Smooth muscle cell (in vitro differentiated cells): ENCODE results near the gene HEATR5B. TPM values are rescaled to one million over a fixed set of nuclear protein-coding genes. Genes with fewer than 3 reads are reported as not detected.

Experiments used
- DNase-seq: peaks from one replicate; lab custom pipeline; 2025; ENCODE audit not compliant: unreplicated experiment; lab: John Stamatoyannopoulos, UW
- H2AFZ ChIP-seq: fragments of 200-600 bp; sonication (generic); 2 replicates; pipeline ENCODE4 v1.6.0; 2016; ENCODE audit warnings: antibody characterized with exemption, low read depth, mild to moderate bottlenecking
- H3F3A ChIP-seq: fragments of 200-600 bp; sonication (generic); 2 replicates; pipeline ENCODE4 v1.6.0; 2017; ENCODE audit warnings: antibody characterized with exemption, low read depth
- H3K27ac ChIP-seq: fragments of 200-600 bp; sonication (generic); 2 replicates; pipeline ENCODE4 v1.5.1; 2016; ENCODE audit warnings: low read depth, mild to moderate bottlenecking
- H3K27me3 ChIP-seq: fragments of 200-600 bp; sonication (generic); 2 replicates; pipeline ENCODE4 v1.6.1; 2016; ENCODE audit warnings: low read depth, mild to moderate bottlenecking
- H3K36me3 ChIP-seq: fragments of 200-600 bp; sonication (generic); 2 replicates; pipeline ENCODE4 v1.5.1; 2016; ENCODE audit warnings: low read depth
- H3K4me1 ChIP-seq: fragments of 200-600 bp; sonication (generic); 2 replicates; pipeline ENCODE4 v1.5.1; 2016; ENCODE audit warnings: low read depth
- H3K4me2 ChIP-seq: fragments of 200-600 bp; sonication (generic); 2 replicates; pipeline ENCODE4 v1.6.0; 2016; ENCODE audit warnings: mild to moderate bottlenecking
- H3K4me3 ChIP-seq: fragments of 200-600 bp; sonication (generic); 2 replicates; pipeline ENCODE4 v1.5.1; 2016; ENCODE audit warnings: mild to moderate bottlenecking
- H3K79me2 ChIP-seq: fragments of 200-600 bp; sonication (generic); 2 replicates; pipeline ENCODE4 v1.6.0; 2016; ENCODE audit warnings: low read depth, mild to moderate bottlenecking
- H3K9ac ChIP-seq: fragments of 200-600 bp; sonication (generic); 2 replicates; pipeline ENCODE4 v1.6.0; 2016; ENCODE audit warnings: low read depth
- H3K9me3 ChIP-seq: fragments of 200-600 bp; sonication (generic); replicated peaks from 2 replicates; pipeline ENCODE4 v1.5.1; 2016; ENCODE audit warnings: low read depth
- H4K20me1 ChIP-seq: fragments of 200-600 bp; sonication (generic); 2 replicates; pipeline ENCODE4 v1.6.0; 2016; ENCODE audit warnings: low read depth
- CTCF ChIP-seq: fragments of 200-600 bp; sonication (generic); IDR thresholded peaks from 2 replicates; pipeline ENCODE4 v1.5.1; 2017; ENCODE audit warnings: borderline replicate concordance, mild to moderate bottlenecking, antibody characterized with exemption; ENCODE audit not compliant: insufficient read depth, poor library complexity, severe bottlenecking
- WGBS: methylation state at CpG from one replicate; pipeline ENCODE4 v1.1.7; 2016; ENCODE audit warnings: low lambda C conversion rate; 5-methylcytosine and 5-hydroxymethylcytosine counted together
- polyA plus RNA-seq: library from polyadenylated mRNA; unstranded; fragments of >200 nt; fragmentation: Nextera tagmentation; extraction: Ambion mirVana; gene quantifications from 2 replicates; pipeline ENCODE4 v1.2.1, GENCODE V29; 2016
- total RNA-seq: library from RNA; depleted of rRNA; stranded (reverse); fragments of >200 nt; gene quantifications from 2 replicates; pipeline ENCODE4 v1.2.3, GENCODE V29; 2014

The HEATR5B gene
- total and polyA plus RNA-seq, 2 experiments from 2014 or later, result 4.4 to 14.7 TPM

- H3K4me2 ChIP-seq, result peak overlapping the region; percentile 88
- peak overlapping the region; percentile 53 for H3K9ac ChIP-seq
- H3F3A ChIP-seq, result no peaks in the 10 kb centered on the region
- 29% methylated on average over 15 of the region's 15 CpGs for WGBS
- DNase-seq, result no peak
- no peaks in the 10 kb centered on the region for H3K9me3 ChIP-seq
- H3K36me3 ChIP-seq, result no peaks in the 10 kb centered on the region
- H3K79me2 ChIP-seq, result peaks cover 32% of the 10 kb centered on the region
- H4K20me1 ChIP-seq, result peaks cover 14% of the 10 kb centered on the region
- H3K4me1 ChIP-seq, result peaks cover 17% of the 10 kb centered on the region
- peak overlapping the region; percentile 99 for H3K4me3 ChIP-seq
- H3K27ac ChIP-seq, result peak overlapping the region; percentile 41
- no peaks in the 10 kb centered on the region for H3K27me3 ChIP-seq
- TF ChIP-seq CTCF, result no peak
- peak overlapping the region; percentile 71 for H2AFZ ChIP-seq
Observed at GRCh38 chr2:36967236-36967876, 116.8 kb downstream of the HEATR5B start.

GRCh38 chr2:36966370-36967235, 117.6 kb downstream of the HEATR5B start, which contains the start of gene STRN:
STRN (minus strand) TSS chr2:36966536; CDS start chr2:36966463, 73 bp downstream.
- Histone ChIP-seq H3K9me3 (no peaks in the 10 kb centered on the region), H3K27me3 (no peaks in the 10 kb centered on the region), H3K4me1 (peaks cover 17% of the 10 kb centered on the region), H4K20me1 (peaks cover 19% of the 10 kb centered on the region), H2AFZ (peak within 1 kb of the TSS; percentile 92), H3K79me2 (peaks cover 39% of the 10 kb centered on the region), H3F3A (no peaks in the 10 kb centered on the region), H3K27ac (peak within 1 kb of the TSS; percentile 81), H3K9ac (peak within 1 kb of the TSS; percentile 85), H3K4me2 (peak within 1 kb of the TSS; percentile 99), H3K4me3 (peak within 1 kb of the TSS; percentile 99), H3K36me3 (no peaks in the 10 kb centered on the region)
- 1% methylated on average over 52 of the region's 91 CpGs for WGBS
- peak; percentile 89 for DNase-seq
- no peak for TF ChIP-seq CTCF

- TF ChIP-seq CTCF, result no peak
- H3K9ac ChIP-seq, result peak overlapping the region; percentile 85
- peaks cover 45% of the 10 kb centered on the region for H3K79me2 ChIP-seq
- H3K36me3 ChIP-seq, result no peaks in the 10 kb centered on the region
- peaks cover 27% of the 10 kb centered on the region for H4K20me1 ChIP-seq
- no peaks in the 10 kb centered on the region for H3K9me3 ChIP-seq
- DNase-seq, result no peak
- peak overlapping the region; percentile 99 for H3K4me2 ChIP-seq
- H3K4me3 ChIP-seq, result peak overlapping the region; percentile 99
- peak overlapping the region; percentile 81 for H3K27ac ChIP-seq
- H3K27me3 ChIP-seq, result no peaks in the 10 kb centered on the region
- under 1% methylated on average over 25 of the region's 42 CpGs for WGBS
- no peaks in the 10 kb centered on the region for H3F3A ChIP-seq
- peaks cover 17% of the 10 kb centered on the region for H3K4me1 ChIP-seq
- H2AFZ ChIP-seq, result peak overlapping the region; percentile 92
Observed at GRCh38 chr2:36965751-36966369, 118.3 kb downstream of the HEATR5B start.
